ENCODE data around the gene MXI1. TPM values are rescaled to one million over a fixed set of nuclear protein-coding genes. Genes with fewer than 3 reads are reported as not detected.

Gene MXI1
- total RNA-seq, 1 donor from 2014 or later = 27.6 TPM

- no peak for DNase-seq (ENCODE audit: low spot score, unreplicated experiment)
- Mint-ChIP-seq H3K36me3 (ENCODE audit: insufficient read depth) (no peaks in the 10 kb centered on the region), H3K4me3 (ENCODE audit: low read depth) (peak overlapping the region; percentile 56), H3K4me1 (ENCODE audit: low read depth) (peaks cover 35% of the 10 kb centered on the region), H3K27me3 (no peaks in the 10 kb centered on the region), H3K9me3 (ENCODE audit: low read depth) (no peaks in the 10 kb centered on the region), H3K27ac (peak overlapping the region; percentile 83)
- TF ChIP-seq, protein P1, sequence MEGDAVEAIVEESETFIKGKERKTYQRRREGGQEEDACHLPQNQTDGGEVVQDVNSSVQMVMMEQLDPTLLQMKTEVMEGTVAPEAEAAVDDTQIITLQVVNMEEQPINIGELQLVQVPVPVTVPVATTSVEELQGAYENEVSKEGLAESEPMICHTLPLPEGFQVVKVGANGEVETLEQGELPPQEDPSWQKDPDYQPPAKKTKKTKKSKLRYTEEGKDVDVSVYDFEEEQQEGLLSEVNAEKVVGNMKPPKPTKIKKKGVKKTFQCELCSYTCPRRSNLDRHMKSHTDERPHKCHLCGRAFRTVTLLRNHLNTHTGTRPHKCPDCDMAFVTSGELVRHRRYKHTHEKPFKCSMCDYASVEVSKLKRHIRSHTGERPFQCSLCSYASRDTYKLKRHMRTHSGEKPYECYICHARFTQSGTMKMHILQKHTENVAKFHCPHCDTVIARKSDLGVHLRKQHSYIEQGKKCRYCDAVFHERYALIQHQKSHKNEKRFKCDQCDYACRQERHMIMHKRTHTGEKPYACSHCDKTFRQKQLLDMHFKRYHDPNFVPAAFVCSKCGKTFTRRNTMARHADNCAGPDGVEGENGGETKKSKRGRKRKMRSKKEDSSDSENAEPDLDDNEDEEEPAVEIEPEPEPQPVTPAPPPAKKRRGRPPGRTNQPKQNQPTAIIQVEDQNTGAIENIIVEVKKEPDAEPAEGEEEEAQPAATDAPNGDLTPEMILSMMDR (IDR thresholded peaks at IDR 0.05; ENCODE audit: unreplicated experiment) = no peak
Observed at GRCh38 chr10:110221044-110221720, 13.8 kb downstream of the MXI1 start.

- TF ChIP-seq, protein P1 (IDR thresholded peaks at IDR 0.05; ENCODE audit: unreplicated experiment) = peak; percentile 16
- Mint-ChIP-seq H3K36me3 (ENCODE audit: insufficient read depth) (no peaks in the 10 kb centered on the region), H3K27me3 (no peaks in the 10 kb centered on the region), H3K9me3 (ENCODE audit: low read depth) (no peaks in the 10 kb centered on the region), H3K4me1 (ENCODE audit: low read depth) (peaks cover 35% of the 10 kb centered on the region), H3K4me3 (ENCODE audit: low read depth) (peak overlapping the region; percentile 56), H3K27ac (peak overlapping the region; percentile 83)
- peak; percentile 52 for DNase-seq (ENCODE audit: low spot score, unreplicated experiment)
Observed at GRCh38 chr10:110221721-110222261, 14.4 kb downstream of the MXI1 start.

DNA sequence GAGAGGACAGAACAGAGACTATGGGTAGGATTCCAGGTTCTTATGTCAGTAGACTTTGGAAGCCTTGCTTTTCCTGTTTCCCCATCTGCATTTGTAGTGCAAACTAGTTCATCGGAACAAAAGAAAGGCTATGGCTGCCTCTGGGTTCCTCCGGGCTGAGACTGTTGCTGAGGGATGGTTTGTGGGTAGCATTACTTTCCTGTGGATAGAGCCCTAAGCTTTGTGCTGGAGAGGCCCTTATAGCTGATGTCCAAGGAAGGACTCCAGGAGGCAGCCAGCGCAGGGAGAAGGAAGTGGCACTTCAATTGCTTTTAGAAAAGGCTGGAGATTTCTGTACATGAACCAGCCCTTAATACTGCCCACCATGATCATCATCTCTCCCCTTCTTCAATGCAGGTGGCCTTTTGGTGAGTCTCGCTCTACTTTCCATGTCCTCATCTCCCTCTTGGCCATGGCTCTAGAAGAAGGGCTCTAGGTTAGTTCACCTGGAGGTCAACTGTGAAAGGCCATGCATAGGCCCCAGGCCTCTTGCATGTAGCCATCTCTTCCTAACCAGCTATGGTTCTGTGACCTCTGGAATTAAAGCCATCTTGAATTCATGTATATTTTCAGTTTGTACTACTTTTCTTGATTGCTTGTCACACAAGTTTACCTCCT, 15.4 kb downstream of the MXI1 start:
- H3K9me3 Mint-ChIP-seq (ENCODE audit: low read depth) = no peaks in the 10 kb centered on the region
- no peak for DNase-seq (ENCODE audit: low spot score, unreplicated experiment)
- H3K4me1 Mint-ChIP-seq (ENCODE audit: low read depth) = peaks cover 30% of the 10 kb centered on the region
- no peak overlapping the region for H3K4me3 Mint-ChIP-seq (ENCODE audit: low read depth)
- H3K36me3 Mint-ChIP-seq (ENCODE audit: insufficient read depth) = no peaks in the 10 kb centered on the region
- H3K27ac Mint-ChIP-seq = peak overlapping the region; percentile 83
- H3K27me3 Mint-ChIP-seq = no peaks in the 10 kb centered on the region
- TF ChIP-seq, protein P1 (IDR thresholded peaks at IDR 0.05; ENCODE audit: unreplicated experiment) = no peak

- Mint-ChIP-seq H3K9me3 (ENCODE audit: low read depth) (no peaks in the 10 kb centered on the region), H3K27me3 (no peaks in the 10 kb centered on the region), H3K4me1 (ENCODE audit: low read depth) (peaks cover 30% of the 10 kb centered on the region), H3K4me3 (ENCODE audit: low read depth) (no peak overlapping the region), H3K36me3 (ENCODE audit: insufficient read depth) (peaks cover 2% of the 10 kb centered on the region), H3K27ac (no peak overlapping the region)
- TF ChIP-seq, protein P1 (IDR thresholded peaks at IDR 0.05; ENCODE audit: unreplicated experiment) = no peak
- DNase-seq (ENCODE audit: low spot score, unreplicated experiment) = no peak
Observed at GRCh38 chr10:110223298-110223925, 16.0 kb downstream of the MXI1 start.

DNA sequence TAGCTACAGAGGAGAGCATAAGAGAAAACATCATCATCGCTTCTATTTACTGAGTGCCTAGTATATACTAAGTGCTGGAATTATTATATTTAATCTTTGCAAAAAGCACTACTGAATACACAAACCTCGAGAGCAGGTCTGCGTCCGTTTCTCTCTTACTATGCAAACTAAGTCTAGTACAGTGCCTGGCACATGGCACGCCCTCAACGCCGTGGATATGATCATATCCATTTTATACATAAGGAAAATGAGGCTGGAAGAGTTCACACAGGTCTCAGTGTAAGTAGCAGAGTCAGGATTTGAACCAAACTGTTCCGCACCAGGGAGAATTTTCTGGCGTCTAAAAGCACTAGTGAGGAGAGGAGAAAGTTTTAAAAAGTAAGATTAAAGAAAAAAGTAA, 17.6 kb downstream of the MXI1 start:
- no peak for DNase-seq (ENCODE audit: low spot score, unreplicated experiment)
- H3K9me3 Mint-ChIP-seq (ENCODE audit: low read depth) = no peaks in the 10 kb centered on the region
- peaks cover 8% of the 10 kb centered on the region for H3K36me3 Mint-ChIP-seq (ENCODE audit: insufficient read depth)
- no peaks in the 10 kb centered on the region for H3K27me3 Mint-ChIP-seq
- H3K4me3 Mint-ChIP-seq (ENCODE audit: low read depth) = peak overlapping the region; percentile 79
- H3K4me1 Mint-ChIP-seq (ENCODE audit: low read depth) = peaks cover 27% of the 10 kb centered on the region
- H3K27ac Mint-ChIP-seq = no peak overlapping the region
- TF ChIP-seq, protein P1 (IDR thresholded peaks at IDR 0.05; ENCODE audit: unreplicated experiment) = no peak

All from progenitor cell of endocrine pancreas (in vitro differentiated cells).